ENCODE data around the gene RASGRF1.

DNA sequence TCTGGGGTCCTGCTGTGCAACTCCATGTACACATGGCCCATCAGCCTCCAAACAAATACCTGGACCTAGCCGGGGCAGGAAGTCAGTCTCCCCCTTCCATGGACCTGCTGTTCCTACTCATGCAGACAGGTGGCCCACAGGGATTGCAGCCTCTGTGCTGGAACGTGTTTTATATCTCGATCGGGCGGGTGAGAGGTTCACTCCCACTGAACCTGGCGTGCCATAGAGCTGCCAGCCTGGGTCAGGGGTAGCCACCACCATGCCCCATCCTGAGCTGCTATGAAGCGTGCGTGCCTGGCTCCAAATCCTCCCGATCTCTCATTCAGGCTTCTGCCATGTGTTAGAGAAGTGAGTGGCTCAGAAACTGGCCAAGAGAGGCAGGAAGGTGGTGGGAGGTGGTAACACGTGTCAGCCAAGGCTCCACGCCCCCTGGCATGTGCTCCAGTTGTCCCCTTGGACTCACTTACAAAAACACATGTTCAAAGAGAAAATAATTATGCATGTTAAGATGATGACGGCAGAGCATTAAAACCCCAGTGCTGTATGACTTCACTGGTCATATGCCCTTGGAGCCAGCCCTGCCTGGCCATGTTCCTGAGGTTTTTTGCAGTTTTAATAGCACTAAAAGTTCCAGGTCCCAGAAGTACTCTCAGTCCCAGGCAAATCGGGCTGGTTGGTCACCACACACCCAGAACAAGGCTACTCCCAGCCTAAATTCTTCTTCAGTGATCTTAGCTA, 176.4 kb downstream of the RASGRF1 start:
- peak in 1 of 2 donors; percentile 21 for TF ChIP-seq POLR2A (IDR thresholded peaks at IDR 0.05)
- TF ChIP-seq, protein P1, sequence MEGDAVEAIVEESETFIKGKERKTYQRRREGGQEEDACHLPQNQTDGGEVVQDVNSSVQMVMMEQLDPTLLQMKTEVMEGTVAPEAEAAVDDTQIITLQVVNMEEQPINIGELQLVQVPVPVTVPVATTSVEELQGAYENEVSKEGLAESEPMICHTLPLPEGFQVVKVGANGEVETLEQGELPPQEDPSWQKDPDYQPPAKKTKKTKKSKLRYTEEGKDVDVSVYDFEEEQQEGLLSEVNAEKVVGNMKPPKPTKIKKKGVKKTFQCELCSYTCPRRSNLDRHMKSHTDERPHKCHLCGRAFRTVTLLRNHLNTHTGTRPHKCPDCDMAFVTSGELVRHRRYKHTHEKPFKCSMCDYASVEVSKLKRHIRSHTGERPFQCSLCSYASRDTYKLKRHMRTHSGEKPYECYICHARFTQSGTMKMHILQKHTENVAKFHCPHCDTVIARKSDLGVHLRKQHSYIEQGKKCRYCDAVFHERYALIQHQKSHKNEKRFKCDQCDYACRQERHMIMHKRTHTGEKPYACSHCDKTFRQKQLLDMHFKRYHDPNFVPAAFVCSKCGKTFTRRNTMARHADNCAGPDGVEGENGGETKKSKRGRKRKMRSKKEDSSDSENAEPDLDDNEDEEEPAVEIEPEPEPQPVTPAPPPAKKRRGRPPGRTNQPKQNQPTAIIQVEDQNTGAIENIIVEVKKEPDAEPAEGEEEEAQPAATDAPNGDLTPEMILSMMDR (IDR thresholded peaks at IDR 0.05): peak; percentile 21 to 63 (median 56)

Data from adrenal gland (tissue), 5 donors.